ENCODE measurements around the gene TGIF2. TPM values are rescaled to one million over a fixed set of nuclear protein-coding genes. Genes with fewer than 3 reads are reported as not detected.

The TGIF2 gene
- polyA plus RNA-seq, 1 donor (not counting 4 experiments of a cell fraction or from before 2014, with no cell fraction given), result 6.7 TPM

DNA sequence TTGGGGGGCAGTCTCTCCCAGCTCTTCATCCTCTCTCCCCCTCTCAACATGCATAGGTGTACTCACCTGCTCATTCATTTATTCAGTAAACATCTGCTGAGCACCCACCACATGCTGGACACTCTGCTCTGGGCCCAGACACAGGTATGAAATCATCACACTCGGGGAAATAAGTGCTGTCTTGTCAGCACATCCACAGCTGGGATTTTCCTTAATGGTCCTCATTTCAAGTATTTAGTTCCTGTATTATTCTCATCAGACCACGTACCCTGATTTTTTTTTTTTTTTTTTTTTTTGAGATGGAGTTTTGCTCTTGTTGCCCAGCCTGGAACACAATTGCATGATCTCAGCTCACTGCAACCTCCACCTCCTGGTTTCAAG lies 51.5 kb downstream of the TGIF2 start:
- H3K4me3 ChIP-seq (ENCODE audit: control insufficient read depth in 2 of 3, extremely low read depth in 1 of 3, insufficient read depth in 2 of 3, low read depth in 1 of 3, low read length in 3 of 3), result no peak overlapping the region
- no peaks in the 10 kb centered on the region for H3K4me1 ChIP-seq (ENCODE audit: control insufficient read depth, extremely low read depth, insufficient read depth, low read length)
- dilution Hi-C loops (cut with MboI; ENCODE audit: extremely low pct_ligation_motif_present, low sequenced_read_pairs), result no loop called here
- H3K9ac ChIP-seq (ENCODE audit: control insufficient read depth, extremely low read depth, insufficient read depth, low read length), result no peak overlapping the region
- H3K27me3 ChIP-seq (ENCODE audit: control insufficient read depth, extremely low read depth, insufficient read depth, low read length), result no peaks in the 10 kb centered on the region
- H4K20me1 ChIP-seq (ENCODE audit: control insufficient read depth, extremely low read depth, insufficient read depth, low read length), result no peaks in the 10 kb centered on the region
- DNase-seq (ENCODE audit: low read depth, low spot score) (no peak), FAIRE-seq (no peak)
- no peaks in the 10 kb centered on the region for H3K9me1 ChIP-seq (ENCODE audit: control insufficient read depth, extremely low read depth, insufficient read depth, low read length)
- no peaks in the 10 kb centered on the region for H3K36me3 ChIP-seq (ENCODE audit: control insufficient read depth in 2 of 2, extremely low read depth in 1 of 2, insufficient read depth in 2 of 2, low read length in 2 of 2)
- no peak overlapping the region for H2AFZ ChIP-seq (ENCODE audit: control insufficient read depth, low read length)
- H3K27ac ChIP-seq (ENCODE audit: control insufficient read depth, insufficient read depth, low read length), result no peak overlapping the region
- H3K4me2 ChIP-seq (ENCODE audit: control insufficient read depth, extremely low read depth, insufficient read depth, low read depth, low read length), result no peak overlapping the region
- no peak for TF ChIP-seq EZH2 (IDR thresholded peaks at IDR 0.05; ENCODE audit: low read length)
- TF ChIP-seq CTCF (optimal IDR thresholded peaks at IDR 0.05 in 1 of 3, IDR thresholded peaks at IDR 0.05 in 1 of 3, conservative IDR thresholded peaks at IDR 0.05 in 1 of 3; ENCODE audit: extremely low read depth in 1 of 3, insufficient read depth in 2 of 3, low read length in 3 of 3), result no peak
- H3K9me3 ChIP-seq (ENCODE audit: control insufficient read depth, low read depth, low read length), result no peaks in the 10 kb centered on the region
- H3K79me2 ChIP-seq (ENCODE audit: control insufficient read depth, insufficient read depth, low read length), result no peaks in the 10 kb centered on the region

- no peak overlapping the region for H3K4me3 ChIP-seq (ENCODE audit: control insufficient read depth in 2 of 3, extremely low read depth in 1 of 3, insufficient read depth in 2 of 3, low read depth in 1 of 3, low read length in 3 of 3)
- H3K4me2 ChIP-seq (ENCODE audit: control insufficient read depth, extremely low read depth, insufficient read depth, low read depth, low read length), result no peak overlapping the region
- H4K20me1 ChIP-seq (ENCODE audit: control insufficient read depth, extremely low read depth, insufficient read depth, low read length), result no peaks in the 10 kb centered on the region
- H3K36me3 ChIP-seq (ENCODE audit: control insufficient read depth in 2 of 2, extremely low read depth in 1 of 2, insufficient read depth in 2 of 2, low read length in 2 of 2), result no peaks in the 10 kb centered on the region
- dilution Hi-C loops (cut with MboI; ENCODE audit: extremely low pct_ligation_motif_present, low sequenced_read_pairs), result no loop called here
- H2AFZ ChIP-seq (ENCODE audit: control insufficient read depth, low read length), result no peak overlapping the region
- no peak for TF ChIP-seq EZH2 (IDR thresholded peaks at IDR 0.05; ENCODE audit: low read length)
- no peak for TF ChIP-seq CTCF (optimal IDR thresholded peaks at IDR 0.05 in 1 of 3, IDR thresholded peaks at IDR 0.05 in 1 of 3, conservative IDR thresholded peaks at IDR 0.05 in 1 of 3; ENCODE audit: extremely low read depth in 1 of 3, insufficient read depth in 2 of 3, low read length in 3 of 3)
- no peaks in the 10 kb centered on the region for H3K4me1 ChIP-seq (ENCODE audit: control insufficient read depth, extremely low read depth, insufficient read depth, low read length)
- no peaks in the 10 kb centered on the region for H3K9me1 ChIP-seq (ENCODE audit: control insufficient read depth, extremely low read depth, insufficient read depth, low read length)
- no peak overlapping the region for H3K9ac ChIP-seq (ENCODE audit: control insufficient read depth, extremely low read depth, insufficient read depth, low read length)
- DNase-seq (ENCODE audit: low read depth, low spot score), result no peak
- H3K27ac ChIP-seq (ENCODE audit: control insufficient read depth, insufficient read depth, low read length), result no peak overlapping the region
- H3K79me2 ChIP-seq (ENCODE audit: control insufficient read depth, insufficient read depth, low read length), result no peaks in the 10 kb centered on the region
- no peaks in the 10 kb centered on the region for H3K27me3 ChIP-seq (ENCODE audit: control insufficient read depth, extremely low read depth, insufficient read depth, low read length)
- no peak for FAIRE-seq
- no peaks in the 10 kb centered on the region for H3K9me3 ChIP-seq (ENCODE audit: control insufficient read depth, low read depth, low read length)
Measured at GRCh38 chr20:36628076-36628475, 54.7 kb downstream of the TGIF2 start.

Measured in keratinocyte (primary cell).